HL-60/S4 treated with phorbol 12-myristate 13-acetate at 8.2 ng/mL for 4 days and 3 days (cell line): ENCODE measurements around the gene ARHGAP4.

Experiments
- in situ Hi-C: fragments of 300-500 bp; cut with MboI; formaldehyde crosslinking; loops from 2 replicates; pipeline ENCODE4 v1.15.0; 2022; ENCODE audit warnings: low sequenced_read_pairs

Gene ARHGAP4

DNA sequence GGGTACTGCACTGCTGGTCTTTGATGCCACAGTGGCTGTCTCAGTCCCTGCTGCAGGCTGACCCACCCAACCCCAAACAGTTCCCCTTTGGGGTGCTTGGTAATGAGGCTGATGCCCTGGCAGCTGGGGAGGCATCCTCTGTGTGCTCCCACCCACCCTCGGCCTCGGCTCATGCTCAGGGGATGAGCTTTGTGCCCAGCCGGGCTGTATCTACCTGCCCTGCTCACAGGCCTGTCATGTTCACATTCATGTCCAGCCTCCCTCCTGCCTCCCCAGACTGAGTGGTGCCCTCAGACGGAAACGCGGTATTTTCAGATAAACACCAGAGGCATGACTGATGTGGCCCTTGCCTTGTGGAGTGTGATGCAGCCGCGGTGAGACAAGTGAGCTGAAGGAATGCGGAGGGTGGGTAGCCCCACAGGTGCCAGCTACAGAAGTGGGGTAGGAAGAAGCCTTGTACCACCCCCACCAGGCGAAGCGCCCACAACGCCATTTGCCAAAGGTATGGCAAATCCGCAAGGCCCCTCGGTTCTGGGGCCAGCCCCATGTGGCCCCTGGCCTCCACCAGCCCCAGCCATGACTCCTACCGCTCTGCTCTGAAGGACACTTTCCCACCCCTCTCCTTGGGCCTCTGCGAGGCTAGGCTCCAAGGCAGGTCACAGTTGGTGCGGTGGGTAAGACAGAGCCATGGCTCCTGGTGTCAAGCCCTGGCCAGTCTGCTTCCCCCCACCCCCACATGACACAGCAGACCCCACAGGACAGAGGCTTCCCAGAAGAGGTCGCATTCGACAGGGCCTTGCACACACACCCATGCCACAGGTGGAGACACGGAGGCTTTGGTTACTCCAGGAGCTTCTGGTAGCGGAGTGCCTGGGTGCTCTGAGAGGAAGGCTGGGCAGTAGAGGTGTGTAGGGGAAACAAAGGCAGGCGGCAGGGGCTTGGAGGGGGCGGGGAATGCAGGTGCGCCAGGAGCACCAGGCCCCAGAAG is 20.2 kb upstream of the ARHGAP4 start:
- in situ Hi-C loops: no loop called here

DNA sequence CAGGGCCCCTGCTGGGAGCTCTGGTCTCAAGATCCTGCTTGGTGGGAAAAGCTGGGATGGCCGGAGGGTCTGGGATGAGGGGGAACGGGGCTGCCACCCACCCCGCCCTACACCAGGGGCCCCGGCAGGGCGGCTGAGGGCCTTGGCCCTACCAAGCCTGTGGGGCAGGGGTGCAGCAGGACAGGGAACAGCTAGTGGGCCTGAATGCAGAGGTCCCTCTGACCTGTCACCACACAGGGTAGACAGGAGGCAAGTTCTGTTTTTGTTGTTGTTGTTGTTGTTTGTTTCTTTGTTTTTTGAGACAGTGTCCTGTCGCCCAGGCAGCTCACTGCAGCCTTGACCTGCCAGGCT is 18.7 kb upstream of the ARHGAP4 start:
- in situ Hi-C loops: no loop called here

DNA sequence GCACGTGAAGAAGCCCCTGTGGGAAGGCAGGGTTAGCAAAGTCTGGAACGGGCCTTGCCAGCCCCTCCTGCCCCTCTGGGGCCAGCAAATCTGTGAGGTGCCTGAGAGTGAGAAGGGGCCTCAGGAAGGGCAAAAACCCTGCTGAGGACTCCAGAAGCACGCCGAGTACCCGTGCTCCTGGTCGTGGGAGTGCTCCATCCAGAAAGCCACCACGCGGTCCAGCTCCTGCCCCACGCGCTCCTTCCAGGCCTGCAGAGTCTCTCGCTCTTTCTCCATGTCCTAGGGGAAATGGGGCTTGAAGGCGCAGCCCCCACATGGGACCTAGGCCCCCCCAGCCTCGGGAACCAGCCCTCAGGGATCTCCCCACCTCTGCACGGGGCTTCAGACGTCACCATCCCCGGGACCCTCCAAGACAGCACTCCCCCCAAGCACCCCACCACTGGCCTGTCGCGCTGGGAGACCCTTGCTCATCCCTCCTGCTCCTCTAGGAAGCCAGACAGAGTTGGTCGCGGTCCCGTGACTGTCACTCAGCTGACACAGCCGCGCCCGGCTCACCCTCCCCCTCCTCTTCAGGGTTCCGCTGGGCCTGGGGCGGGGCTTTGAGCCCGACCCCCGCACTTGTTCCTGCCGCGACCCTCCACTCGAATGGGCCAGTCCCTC is 18.2 kb upstream of the ARHGAP4 start, which contains the start of gene RENBP:
Gene RENBP (minus strand): TSS at position 504 of the 660 bp plus-strand sequence. CDS start 33 bp downstream, at position 471.
- in situ Hi-C loops: no loop called here

DNA sequence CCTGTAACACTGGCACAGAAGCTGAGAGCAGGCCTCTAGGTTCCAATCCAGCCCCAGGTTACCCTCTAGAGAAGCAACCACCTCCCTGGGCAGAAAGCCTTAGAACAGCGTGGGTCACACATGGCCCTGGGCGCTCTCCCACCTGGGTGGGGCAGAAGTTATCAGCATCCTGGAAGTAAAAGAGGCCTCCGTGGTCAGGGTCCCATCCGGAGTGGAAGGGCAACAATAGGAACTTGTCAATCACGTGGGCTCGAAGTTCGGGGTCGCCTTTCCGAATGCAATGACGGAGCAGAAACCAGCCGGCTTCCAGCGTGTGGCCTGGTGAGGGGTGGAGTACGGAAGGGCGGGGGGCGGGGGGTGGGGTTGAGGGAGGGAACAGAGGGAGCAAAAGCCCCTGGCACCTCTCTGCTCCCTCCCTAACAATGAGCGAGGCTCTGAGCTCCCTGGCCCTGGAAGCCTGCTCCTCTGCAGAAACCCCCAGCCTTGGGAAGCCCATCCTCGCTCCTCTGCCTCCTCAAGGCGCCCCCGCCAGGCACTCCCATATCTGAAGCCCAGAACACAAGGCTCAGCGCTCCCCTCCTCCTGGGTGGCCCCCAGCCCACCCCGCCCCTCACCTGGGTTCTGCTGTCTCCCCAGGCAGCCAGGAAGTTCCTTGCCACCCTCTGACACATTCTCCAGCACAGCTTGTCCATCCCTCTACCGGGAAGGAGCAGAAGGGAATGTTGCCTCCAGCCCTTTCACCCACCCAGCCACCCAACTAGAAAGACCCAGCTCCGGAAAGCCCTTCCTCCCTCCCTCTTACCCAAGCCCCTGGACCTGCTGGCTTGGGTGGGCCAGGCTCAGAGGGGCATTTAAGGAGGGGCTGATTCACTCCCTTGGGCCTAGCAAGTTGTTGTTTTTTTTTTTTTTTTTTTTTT is 15.5 kb upstream of the ARHGAP4 start:
- in situ Hi-C loops: no loop called here

DNA sequence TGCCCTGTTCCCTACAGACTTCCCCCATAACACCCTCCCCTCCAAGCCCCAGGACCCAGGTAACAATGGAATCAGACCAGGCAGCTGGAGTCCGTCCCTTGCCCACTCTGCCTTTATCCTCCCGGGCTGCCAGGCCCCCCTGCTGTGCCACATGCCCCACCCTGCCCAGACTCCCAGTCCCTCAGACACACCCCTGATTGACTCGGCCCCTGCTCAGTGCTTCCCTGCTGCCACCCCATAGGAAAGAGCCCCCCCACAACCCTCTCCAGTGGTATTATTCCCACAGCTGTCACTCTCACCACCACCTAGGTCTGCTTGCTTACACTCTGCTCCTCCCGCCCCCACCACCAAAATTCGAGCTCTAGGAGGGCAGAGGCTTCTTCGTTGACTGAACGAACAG is 13.5 kb upstream of the ARHGAP4 start:
- in situ Hi-C loops: no loop called here

DNA sequence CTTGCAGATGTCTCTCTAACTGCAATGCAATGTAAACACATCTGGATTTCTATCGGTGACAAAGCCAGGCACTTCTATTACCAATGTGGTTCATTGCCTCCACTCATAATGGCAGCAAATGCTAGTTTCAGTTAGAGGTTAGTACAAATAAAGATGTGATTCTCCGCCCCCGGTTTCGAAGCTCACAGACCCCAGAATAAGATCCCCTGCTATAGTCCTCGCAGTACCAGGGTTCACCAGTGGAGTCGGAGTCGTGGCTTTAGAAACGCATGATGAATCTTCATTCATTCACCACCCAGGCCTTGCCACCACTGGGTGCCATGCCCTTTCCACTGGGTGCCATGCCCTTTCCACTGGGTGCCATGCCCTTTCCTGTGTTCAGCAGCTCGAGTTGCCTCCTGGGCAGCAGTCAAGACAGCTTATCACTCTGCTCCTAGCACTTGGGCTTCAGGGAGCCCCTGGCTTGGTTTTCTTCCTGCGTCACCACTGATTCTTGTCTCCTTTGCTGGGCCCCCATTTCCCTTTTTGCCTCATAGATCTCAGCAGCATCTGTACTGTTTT is 12.2 kb upstream of the ARHGAP4 start:
- in situ Hi-C loops: no loop called here

DNA sequence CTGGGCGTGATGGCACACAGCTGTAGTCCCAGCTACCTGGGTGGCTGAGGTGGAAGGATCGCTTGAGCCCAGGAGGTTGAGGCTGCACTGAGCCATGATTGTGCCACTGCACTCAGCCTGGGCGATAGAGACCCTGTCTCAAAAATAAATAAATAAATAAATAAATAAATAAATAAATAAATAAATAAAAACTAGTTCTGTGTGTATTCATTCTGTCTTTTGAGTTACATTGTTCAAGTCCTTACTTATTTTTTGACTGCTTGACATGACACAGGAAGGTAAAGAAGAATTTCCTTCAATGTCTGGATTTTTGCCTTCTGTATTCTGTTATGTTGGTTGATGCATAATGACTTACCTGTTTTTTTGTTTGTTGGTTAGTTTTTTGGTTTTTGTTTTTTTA is 11.0 kb upstream of the ARHGAP4 start:
- in situ Hi-C loops: no loop called here

DNA sequence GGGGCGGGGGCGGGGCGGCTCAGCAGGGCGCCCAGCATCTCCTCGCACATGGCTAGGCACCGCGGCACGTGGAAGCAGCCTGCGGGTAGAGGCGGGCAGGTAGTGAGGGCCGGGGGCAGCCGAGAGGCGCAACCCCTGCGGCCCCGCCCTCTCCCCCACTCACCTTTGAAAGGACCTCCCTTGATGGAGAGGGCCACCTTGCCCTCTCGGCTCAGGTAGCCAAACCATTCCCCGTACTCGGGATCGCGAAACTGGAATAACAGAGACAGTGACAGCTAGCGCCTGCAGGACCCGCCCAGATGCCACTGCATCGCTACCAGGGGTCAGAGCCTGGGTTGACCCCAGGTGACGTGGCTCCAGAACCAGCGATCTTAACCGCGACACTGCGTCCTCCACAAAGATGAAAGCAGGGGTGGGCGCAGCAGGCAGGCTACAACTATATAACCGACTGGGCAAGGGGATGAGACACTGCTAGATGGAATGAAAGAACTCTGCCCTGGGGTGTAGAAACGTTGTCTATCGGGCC is 9.3 kb upstream of the ARHGAP4 start:
- in situ Hi-C loops: no loop called here

DNA sequence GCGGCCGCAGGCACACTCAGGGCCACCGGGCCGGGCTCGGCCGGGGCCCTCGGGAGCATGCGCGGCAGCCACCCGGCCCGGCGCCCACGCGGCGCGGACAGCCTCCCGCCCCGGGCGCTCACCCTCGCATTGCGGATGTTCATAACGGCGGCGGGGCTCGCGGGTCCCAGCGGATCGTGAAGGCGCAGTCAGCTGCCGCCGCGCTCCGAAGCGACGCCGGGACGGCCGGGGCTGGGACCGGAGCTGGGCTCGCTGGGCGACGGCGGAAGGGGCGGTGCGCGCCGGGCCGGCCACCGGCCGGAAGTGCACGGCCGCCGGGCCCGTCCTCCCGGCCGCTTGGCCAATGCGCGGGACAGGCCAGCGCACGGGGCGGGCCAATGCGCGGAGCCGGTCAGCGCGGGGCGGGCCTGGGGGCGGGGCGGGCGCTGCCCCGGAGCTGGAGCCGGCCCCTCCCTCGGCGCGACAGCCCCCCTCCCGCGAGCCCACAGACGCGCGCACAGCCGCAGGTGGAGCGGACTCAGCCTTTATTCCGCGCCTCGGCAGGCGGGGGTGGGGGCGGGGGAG is 8.8 kb upstream of the ARHGAP4 start, which contains the start of gene NAA10:
Gene NAA10 (minus strand): TSS at position 276 of the 564 bp plus-strand sequence. CDS start 133 bp downstream, at position 143.
- in situ Hi-C loops: no loop called here

DNA sequence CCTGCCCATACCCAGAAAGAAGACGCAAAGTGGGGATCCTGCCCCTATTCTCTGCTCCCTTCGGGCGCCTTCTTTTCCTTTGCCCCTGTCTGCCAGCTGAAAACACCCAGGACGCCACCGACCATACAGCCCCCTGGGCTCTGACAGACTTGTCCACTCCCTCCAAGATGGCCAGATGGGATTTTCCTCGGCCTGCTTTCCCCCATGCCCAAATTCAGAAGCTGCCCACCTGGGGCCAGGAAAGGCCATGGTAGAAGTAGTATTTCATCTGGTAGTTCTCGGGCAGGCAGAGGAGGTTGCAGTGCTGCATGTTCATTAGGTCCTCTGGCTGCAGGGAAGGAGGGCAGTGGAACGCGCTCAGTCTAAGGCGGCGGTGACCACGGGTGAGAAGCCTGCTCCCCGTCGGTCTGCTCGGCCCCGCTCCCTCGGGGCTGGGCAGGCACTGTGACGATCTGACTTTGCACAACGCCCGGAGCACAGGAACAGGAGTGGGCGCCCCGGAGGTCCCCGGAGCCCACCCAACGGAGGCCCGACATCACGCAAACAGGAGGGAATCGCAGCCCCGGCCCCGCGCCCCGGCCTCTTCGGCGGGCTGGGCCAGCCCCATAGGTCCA is 8.2 kb upstream of the ARHGAP4 start:
- in situ Hi-C loops: no loop called here

DNA sequence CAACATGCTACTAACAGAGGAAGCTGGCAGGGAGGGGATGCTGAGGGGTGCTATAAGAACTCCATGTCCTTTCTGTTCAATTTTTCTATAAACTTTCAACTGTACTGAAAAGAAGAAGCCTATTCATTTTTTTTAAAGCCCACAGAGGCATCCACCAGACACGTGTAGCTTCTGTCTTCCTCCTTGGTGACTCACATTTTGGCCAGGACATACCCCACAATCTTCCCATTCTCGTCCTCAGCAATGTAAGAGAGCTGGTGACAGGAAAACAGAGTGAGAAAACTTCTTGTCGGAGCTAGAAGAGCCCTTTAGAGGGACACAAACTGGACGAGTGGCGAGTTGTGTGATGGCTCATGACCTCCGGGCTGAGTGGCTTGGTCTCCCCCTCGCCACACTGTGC is 7.7 kb upstream of the ARHGAP4 start:
- in situ Hi-C loops: no loop called here

DNA sequence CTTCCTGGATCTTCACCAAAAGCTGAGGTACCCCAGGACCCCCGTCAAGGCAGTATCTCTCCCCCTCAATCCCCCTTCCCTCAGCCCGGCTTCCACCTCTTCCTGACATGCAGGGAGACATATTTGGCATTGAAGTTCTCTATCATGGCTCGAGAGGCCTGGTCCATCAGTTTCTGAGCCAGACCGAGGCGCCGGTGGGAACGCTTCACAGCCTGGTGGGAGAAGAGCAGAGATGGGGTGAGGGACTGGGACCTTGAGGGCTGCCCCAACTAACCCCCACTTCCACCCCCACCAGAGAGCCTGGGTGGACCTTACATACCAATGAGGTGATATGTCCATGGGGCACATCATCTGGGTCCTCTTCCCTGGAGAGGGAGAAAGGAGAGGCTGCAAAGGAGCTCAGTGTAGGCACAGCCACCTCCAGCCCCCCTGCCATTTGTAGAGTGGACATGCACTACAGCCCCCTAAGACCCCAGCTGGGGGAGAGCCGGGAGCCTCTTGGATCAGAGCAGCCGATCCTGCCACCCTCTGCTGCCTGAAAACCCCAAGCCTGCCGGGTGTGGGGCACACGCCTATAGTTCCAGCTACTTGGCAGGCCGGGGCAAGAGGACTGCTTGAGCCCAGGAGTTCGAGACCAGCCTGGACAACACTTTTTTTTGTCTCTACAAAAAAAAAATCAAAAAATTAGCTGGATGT is 6.3 kb upstream of the ARHGAP4 start:
- in situ Hi-C loops: no loop called here

DNA sequence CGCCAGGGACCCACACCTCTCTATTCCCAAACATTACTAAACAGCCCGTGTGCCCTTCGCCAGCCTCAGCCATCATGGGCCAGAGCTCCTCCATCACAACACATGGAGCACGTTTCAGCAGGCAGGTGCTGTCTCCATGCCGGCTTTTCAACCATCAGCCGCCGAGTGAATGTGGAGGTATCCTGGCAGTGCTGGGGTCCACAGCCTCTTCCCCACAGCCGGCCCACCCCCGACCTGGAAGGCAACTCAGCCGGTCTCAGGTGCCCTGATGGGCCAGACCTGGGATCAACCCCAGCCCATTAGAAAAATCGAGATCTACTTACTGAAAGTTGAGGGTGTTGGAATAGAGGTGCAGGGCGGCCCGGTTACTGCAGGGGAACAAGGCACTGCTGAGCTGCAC is 5.7 kb upstream of the ARHGAP4 start:
- in situ Hi-C loops: no loop called here

DNA sequence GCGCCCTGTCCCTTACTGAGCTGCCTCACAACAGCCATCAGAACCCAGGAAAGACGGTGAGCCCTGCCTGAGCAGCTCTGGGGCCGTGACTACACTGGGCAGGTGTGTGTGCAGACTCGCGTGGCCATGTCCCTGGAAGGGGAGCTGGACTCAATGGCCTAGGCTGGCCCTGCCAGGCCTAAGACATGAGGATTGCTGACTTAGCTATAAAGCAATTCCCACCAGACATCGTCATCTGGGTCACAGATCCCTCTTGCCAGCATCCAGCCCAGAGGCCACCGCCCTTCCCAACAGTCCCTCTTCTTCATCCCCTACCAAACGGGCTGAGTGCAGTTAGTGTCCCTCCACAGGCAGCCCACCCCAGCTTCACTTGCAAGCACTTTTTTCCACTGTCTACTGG is 5.1 kb upstream of the ARHGAP4 start:
- in situ Hi-C loops: no loop called here

DNA sequence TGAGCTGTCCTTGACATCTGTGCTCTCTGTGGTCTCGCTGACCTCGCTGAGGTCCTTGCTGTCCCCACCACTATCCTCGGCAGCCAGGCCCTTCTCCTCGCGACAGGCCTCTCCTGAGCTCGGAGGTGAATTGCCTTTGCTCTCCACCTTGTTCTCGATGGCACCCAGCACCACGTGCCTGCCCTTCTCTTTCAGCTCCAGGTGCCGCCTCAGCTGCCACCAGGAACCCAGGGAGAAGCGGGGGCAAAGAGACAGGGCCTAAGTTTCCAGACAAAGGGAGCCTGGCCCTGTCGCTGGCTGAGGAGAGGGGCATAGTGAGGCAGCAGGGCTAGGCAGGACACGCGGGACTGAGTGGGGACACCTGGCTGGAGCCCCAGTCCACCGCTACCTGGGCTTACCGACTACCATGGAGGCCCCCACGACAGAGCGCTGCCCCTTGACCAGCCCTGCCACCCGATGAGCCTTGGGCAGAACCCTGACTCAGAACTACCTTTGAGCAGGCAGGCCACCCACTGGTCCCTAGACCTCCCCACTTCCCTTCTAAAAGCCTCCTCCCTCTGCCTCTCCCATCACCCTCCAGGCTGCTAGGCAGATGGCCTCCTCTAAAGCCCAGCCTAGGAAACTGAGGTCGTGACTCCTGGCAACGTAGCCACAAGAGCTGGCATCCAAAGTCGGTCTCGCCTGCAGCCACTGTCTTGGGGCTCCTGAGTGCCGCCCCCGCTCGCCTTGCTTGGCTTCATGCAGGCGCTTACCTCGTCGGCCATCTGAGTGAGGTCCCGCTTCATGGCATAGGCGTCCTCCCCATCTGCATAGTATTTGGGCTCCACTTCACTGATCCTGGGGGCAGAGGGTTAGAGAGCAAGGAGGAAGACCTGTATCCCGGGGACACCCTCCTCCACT is 4.2 kb upstream of the ARHGAP4 start:
- in situ Hi-C loops: no loop called here

DNA sequence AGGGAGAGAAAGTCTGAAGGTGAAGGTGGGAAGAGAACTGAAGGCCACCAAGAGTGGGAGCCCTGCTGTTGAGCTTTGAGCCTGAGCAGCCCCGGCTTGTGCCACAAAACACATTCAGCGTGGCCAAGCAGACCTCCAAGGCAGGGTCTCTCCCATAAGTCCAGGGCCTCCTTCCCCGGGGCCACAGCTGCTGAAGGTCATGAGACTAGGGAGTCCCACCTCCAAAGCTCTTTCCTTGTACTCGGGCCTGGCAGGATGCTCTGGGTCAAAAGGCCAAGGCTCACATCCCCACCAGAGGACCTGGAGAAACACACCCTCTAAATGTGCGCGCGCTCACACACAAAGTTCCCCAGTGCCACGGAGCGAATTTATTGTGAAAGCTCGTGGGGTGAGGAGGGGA is 3.5 kb upstream of the ARHGAP4 start:
- in situ Hi-C loops: no loop called here

DNA sequence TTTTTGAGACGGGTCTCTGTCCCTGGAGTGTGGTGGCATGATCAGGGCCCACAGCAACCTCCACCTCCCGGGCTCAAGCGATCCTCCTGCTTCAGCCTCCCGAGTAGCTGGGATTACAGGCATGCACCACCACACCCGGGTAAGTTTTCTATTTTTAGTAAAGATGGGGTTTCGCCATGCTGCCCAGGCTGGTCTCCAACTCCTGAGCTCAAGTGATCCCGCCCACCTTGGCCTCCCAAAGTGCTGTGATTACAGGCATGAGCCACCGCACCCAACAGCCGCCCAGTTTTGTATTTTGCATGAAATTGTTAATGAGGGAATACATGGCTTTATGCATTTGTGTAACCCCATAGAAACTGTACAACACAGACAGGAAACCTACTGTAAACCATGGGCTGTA is 2.8 kb upstream of the ARHGAP4 start:
- in situ Hi-C loops: no loop called here
